Amniotic epithelial cell (primary cell): Measurements from ENCODE around the gene IGSF8.
A peak's percentile ranks its signal among the peaks of the same experiment; 100 is the strongest.

Experiments
- DNase-seq: peaks from one replicate; pipeline ENCODE4 v3.0.0-alpha.2; 2010; ENCODE audit warnings: low read depth

Gene IGSF8

GRCh38 chr1:160104486-160104885 is 6.1 kb upstream of the IGSF8 start:
- no peak for DNase-seq

- no peak for DNase-seq
Observed at GRCh38 chr1:160103658-160104408, 5.4 kb upstream of the IGSF8 start.

GRCh38 chr1:160101717-160102522 is 3.5 kb upstream of the IGSF8 start:
- DNase-seq, result peak; percentile 27

- peak; percentile 38 for DNase-seq
Observed at GRCh38 chr1:160101037-160101716, 2.8 kb upstream of the IGSF8 start.

- no peak for DNase-seq
Observed at GRCh38 chr1:160099716-160100375, 1.4 kb upstream of the IGSF8 start.

GRCh38 chr1:160098852-160099561 is 588 bp upstream of the IGSF8 start:
- DNase-seq, result peak; percentile 83

- no peak for DNase-seq
Observed at GRCh38 chr1:160097151-160097910, 1.1 kb downstream of the IGSF8 start.

- DNase-seq, result peak; percentile 43
Observed at GRCh38 chr1:160096274-160097116, 1.9 kb downstream of the IGSF8 start.

- DNase-seq, result no peak
Observed at GRCh38 chr1:160095382-160096105, 2.9 kb downstream of the IGSF8 start.

- DNase-seq, result no peak
Observed at GRCh38 chr1:160094806-160095205, 3.6 kb downstream of the IGSF8 start.

GRCh38 chr1:160094291-160094625 is 4.2 kb downstream of the IGSF8 start:
- DNase-seq, result no peak

- DNase-seq, result no peak
Observed at GRCh38 chr1:160093624-160094290, 4.7 kb downstream of the IGSF8 start.

- DNase-seq, result no peak
Observed at GRCh38 chr1:160093069-160093395, 5.4 kb downstream of the IGSF8 start.

GRCh38 chr1:160092366-160093068 is 5.9 kb downstream of the IGSF8 start:
- no peak for DNase-seq

GRCh38 chr1:160091666-160092223 is 6.7 kb downstream of the IGSF8 start:
- no peak for DNase-seq

GRCh38 chr1:160090760-160091159 is 7.7 kb downstream of the IGSF8 start:
- DNase-seq, result no peak

GRCh38 chr1:160089883-160090282 is 8.5 kb downstream of the IGSF8 start:
- DNase-seq, result no peak

- DNase-seq, result no peak
Observed at GRCh38 chr1:160087118-160087662, 11.2 kb downstream of the IGSF8 start.
